ENCODE results near the gene SMPX.
A peak's percentile ranks its signal among the peaks of the same experiment; 100 is the strongest.
"Not testable (repeated sequence)": the region's sequence is repeated elsewhere in the genome, so short reads cannot be mapped to it uniquely, and the experiment has no call there.

Gene SMPX

DNA sequence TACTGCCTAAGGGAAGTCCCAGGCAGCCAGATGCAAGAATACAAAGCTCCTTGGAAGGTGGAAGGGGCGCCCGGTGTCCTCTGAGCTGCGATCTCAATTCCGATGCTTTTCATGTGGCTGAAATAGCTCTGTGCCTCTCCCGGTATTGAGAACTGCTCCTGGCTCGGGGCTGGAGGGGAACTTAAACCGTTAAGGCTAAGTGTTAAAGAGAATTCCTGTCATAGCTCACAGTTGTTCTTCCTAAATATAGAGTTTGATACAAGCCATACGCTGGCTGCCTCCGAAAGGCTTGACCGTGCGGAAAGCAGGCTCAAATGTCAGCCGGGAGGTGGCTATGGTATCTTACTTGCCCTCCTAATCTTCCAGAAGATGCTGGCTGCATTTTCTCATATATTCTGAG, at the start of gene SMPX:
Gene SMPX, minus strand, starts transcription at position 157 of the 400 bp plus-strand sequence. CDS start 3,826 bp downstream, outside the sequence.
- DNase-seq = no peak

DNA sequence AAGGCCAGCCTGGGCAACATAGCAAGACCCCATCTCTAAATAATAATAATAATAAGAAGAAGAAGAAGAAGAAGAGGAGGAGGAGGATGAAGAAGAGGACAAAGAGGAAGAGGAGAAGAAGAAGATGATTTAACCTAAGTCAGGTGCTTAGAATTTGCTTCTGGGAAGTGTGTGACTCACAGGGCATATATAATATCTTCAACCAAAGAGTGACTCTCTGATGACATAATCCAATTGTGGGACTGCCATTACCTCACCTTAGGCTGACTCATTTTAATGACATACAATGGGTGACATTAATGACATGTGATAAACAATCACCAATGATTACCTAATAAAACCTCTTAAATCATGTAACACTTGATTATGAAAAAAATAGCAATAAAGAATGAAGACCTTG, 48.8 kb upstream of the SMPX start:
- DNase-seq = no peak

DNA sequence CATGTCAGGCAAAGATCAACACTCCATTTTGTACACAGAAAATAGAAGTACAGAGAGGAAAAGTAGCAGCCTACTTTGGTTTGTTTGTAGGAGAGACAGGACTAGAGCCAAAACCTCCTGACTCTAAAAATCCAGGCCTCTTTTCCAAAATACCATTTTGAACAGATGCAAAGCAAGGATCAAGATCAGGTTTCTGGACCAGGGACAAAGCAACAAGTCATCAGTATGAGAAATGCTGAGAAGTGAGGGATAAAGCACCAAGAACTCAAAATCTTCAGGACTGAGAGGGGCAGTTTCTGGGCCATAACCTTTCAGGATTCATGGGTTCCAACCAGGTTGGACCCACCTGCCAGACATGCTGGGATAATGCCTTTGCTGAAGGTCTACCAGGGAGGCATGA, 44.9 kb upstream of the SMPX start:
- no peak for DNase-seq

DNA sequence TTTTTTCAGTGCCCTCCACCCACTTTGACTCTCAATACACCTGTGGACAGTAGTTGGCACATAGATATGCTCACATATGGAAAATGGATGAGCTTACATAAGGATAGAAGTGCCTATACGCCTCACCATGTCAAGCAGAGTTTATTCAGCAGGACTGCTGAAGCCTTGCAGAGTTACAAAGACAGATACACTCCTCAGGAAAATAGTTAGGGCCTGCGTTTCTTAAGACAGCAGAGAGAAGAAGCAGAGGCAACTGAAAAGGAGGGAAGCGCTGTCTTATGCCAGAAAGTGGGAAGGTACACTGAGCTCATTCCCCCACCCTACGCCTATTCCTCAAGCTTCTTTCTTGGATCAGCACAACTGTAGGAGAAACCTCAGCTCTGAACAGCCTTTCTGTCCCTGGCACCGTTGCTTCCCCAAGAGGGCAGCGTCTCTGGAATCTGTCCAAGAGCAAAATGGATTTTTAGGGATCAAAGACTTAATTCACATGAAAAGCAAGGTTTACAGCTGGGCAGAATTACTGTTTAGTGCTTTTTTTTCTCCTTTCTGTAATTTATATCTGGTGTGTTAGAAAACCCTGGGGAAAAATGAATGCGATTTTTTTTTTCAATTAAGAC, 44.2 kb upstream of the SMPX start:
- no peak for DNase-seq

DNA sequence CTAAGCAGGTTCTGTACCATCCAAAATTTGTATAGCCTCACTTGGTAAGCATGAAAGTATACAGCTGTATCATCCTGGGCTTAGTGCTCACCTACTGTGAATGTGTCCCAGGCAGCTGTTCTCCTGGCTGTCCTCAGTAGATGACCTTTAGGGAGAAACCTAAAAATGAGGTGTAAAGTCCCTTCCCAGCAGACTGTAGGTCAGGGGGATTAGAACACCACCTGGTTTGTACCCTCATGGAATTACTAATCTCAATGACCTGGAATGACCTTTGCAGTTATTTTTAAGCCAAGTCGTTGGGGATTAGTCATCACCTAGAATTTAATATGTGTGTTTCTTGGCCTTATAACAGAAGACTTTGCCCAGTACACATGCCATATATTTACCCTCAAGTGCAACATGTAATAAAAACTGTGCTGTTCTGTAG, 42.4 kb upstream of the SMPX start:
- no peak for DNase-seq

DNA sequence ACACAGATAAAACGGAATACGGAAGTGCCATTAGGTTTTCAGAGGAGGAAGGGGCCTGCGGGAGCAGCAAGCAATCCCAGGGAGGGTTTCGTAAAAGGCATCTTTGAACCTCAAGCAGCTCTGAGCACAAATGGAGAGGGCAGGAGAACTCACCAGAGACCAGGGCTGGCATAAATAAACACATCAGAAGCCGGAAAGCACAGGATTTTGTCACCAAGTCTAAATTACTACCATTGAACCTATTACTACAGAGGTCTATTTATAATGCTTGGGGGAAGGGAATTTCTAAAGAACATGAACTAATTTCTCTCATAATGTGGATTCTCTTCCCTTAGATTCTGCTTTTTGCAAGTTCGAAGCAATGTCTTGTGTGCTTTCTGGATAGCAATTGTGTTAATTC, 41.9 kb upstream of the SMPX start:
- no peak for DNase-seq

DNA sequence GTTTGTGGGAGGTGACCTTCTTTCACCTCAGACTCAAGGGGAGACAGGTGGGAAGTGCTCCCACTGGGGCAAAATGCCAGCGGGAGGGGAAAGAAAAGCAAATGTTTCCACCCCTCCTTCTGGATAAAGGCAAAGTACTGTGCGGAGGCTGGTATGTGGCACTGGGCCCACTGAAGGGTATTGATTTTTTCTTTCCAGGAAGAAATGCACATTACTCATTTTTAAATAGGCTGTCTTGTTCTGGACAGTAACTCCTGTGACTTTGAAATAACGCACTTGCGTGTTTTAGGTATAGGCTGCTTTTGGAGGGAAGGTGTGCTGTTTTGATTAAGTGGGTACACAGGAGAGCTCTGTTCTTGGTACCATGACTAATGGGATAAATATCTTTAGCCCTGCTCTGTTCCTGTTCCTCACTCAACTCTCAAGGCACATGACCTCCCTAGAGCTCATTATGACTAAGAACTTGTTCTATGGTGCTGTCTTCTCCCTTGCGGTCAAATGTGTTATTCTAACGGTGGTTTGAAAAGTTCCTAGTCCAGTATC, 40.8 kb upstream of the SMPX start:
- DNase-seq = peak; percentile 64

DNA sequence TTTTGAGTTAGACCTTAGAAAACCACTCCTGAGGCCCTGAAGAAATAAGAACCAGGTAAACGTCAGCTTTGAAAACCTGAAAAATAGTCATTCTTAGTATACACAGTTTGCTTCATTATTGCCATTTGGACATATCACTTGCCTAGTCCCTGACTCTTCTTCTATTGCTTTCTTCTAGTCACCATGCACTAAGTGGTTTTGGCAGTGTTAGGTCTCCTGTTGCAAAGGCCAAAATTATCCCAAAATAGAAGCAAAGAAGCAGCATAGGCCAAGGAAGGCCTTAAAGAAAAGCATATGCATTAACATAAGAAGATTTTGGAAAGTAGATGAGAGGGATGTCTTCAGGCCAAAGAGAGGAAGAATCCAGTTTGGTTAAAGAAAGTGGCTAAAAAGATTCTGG, 24.1 kb upstream of the SMPX start:
- no peak for DNase-seq

DNA sequence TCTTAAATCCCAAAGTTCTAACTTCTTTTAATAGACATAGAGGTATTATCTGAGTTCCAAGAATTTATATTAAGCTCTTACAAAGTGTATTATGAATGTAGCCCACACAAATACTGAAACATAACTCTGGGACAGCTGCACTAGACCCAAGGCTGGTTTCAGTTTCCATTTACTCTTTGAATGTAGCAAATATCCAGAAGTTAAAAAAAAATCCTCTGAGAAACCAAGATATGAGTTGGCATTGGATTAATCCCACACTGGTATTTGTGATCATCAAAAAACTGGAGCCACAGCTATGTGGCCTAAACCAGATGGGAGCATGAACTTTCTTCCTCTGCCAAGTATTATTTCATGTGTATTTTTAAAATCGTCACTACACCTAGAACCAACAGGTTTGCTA, 23.6 kb upstream of the SMPX start:
- no peak for DNase-seq

DNA sequence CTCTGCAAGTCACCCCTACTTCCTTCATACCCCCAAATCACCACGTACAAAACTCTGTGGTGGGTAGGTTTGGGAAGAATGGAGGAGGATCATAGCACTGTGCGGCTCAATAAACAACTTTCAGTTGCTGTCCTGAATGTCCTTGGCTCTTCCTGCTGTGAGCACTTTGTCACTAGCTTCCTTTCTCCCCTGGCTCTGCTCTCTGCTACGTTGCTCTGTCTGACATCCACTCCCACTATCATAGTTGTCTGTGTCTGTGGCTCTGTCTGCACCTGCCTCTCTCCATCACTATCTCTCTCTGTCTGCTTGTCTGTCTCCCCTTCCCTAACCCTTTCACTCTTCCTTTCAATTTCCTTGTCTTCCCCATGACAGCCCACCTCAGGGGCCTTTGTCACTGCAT, 21.2 kb upstream of the SMPX start:
- no peak for DNase-seq

DNA sequence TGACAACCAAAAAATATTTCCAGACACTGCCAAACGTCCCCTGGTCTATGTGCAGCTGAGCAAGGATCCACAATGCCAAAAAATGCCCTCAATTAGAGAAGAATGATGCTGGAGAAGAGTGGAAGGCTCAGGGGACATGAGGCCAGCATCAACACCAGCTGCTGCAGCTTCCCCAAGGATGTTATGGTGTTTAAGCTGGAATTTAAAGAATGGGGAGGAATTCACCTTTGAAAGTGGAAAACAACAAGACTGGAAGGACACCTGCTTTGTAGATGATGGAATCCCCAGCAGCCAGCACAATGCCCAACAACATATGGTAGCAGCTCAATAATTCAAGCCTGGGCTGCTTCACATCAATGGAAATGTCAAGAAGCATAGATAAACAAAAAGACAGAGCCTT, 20.3 kb upstream of the SMPX start:
- DNase-seq = no peak

DNA sequence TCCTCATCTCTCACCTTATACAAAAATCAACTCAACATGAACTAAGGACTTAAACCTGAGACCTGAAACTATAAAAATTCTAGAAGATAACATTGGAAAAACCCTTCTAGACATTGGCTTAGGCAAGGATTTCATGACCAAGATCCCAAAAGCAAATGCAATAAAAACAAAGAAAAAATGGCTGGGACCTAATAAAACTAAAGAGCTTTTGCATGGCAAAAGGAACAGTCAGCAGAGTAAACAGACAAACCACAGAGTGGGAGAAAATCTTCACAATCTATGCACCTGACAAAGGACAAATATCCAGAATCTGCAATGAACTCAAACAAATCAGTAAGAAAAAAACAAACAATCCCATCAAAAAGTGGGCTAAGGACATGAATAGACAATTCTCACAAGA, 17.2 kb upstream of the SMPX start:
- DNase-seq = not testable (repeated sequence)

DNA sequence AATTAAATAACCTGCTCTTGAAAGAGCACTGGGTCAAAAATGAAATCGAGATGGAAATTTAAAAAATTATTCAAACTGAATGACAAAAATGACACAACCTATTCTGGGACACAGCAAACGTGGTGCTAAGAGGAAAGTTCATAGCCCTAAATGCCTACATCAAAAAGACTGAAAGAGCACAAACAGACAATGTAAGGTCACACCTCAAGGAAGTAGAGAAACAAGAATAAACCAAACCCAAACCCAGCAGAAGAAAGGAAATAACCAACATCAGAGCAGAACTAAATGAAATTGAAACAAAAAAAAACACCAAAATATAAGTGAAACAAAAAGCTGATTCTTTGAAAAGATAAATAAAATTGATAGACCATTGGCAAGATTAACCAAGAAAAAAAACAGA, 15.1 kb upstream of the SMPX start:
- DNase-seq = not testable (repeated sequence)

DNA sequence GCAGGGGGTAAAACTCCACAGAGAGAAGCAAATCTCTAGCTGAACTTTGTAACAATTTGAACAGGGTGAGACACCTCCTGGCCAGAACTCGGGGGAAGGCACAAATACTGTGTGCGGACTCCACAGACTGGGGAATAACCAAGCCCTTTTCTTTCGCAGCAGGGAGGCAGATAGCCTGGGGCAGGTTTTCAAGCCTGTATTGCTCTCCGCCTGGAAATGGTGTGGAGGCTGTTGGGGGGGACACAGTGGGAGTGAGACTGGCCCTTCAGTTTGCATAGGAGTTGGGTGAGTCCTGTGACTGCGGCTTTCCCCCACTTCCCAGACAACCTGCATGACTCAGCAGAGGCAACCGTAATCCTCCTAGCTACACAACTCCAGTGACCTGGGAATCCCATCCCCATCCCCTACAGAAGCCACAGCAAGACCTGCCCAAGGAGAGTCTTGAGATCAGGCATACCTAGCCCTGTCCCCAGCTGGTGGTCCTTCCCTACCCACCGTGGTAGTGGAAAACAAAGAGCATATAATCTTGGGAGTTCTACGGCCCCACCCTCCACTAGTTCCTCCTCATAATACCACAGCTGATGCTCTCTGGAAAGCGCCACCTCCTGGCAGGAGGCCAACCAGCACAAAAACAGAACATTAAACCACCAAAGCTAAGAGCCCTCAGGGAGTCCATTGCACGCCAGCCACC, 12.9 kb upstream of the SMPX start:
- no peak for DNase-seq

DNA sequence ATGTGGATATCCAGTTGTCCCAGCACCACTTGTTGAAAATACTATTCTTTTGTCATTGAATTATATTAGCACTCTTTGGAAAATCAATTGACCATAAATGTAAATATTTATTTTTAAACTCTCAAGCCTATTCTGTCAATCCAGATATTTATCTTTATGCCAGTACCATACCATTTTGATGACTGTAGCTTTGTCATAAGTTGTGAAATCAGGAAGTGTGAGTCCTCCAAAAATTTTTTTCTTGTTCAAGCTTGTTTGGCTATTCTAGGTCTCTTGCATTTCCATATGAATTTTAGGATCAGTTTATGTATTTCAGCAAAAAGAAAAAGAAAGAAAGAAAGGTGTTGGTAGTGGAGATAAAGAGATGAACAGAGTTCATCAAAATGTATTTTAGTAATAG, 8.2 kb upstream of the SMPX start:
- no peak for DNase-seq

DNA sequence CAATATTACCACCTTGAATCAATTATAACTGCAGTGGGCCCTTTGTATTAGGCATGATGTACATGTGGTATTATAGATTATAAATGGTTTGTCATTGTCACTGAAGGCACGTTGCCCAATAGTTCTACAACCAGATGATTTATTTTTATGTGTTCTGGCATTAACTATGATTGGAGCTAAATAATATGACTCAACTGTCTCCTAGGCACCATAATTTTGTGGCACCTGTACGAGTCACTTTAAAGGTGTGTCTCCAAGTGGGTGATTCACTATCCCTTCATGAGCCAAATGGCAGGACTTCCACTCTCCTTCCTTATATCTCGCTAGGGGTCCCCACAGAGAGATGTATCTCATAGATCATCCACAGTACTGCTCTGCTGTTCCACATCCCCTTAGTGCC, 6.1 kb upstream of the SMPX start:
- no peak for DNase-seq

DNA sequence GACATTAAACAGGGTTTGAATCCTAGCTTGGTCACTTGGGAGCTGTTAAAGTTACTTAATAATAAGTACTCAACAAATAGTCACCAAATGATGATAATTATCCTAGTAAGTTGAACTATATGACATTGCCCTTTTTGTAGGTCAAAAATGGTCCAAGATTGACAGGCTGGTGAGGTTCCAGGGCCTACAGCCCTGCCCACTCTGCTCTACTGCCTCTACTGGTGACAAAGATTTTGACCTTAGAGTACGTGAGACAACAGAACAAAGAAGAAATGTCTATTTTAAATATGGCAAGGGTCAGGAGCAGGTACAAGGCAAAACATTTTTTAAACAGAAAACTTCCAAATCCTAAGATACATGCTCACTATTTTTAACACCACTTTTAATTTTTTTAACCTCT, 572 bp upstream of the SMPX start:
- DNase-seq = no peak

DNA sequence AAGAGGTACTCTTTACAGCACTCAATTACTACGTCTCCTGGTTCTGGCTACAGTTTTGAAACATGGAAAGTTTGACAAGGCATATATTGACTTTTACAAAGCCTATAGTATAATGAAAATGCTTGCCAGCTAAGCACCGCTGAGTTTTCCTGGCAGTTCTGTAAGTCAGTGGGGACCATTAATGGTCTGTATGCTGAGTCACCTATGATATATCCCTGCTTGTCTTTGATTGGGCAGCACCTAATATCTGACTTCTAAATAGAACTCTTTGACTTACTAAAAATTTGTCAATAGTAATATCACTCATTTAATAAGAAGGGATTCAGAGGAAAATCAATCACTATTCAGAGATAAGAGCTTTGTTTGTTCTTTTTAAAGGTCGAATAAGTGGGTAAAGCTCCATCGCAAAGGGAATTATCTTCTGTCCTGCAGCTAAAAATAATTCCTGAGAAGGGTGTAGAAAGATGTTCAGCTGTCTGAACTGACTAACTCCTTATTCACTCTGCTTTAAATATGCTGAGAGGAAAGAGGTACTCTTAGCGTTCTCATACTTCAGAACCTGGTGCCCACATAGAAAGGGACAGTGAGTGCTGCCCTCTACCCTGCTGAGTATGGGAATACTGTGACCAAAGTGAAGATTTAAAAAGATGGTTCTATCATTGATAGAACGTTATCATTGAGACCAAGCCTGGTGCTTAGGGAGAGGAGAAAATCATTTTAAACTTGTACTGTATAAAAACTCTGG, 959 bp downstream of the SMPX start:
- no peak for DNase-seq

DNA sequence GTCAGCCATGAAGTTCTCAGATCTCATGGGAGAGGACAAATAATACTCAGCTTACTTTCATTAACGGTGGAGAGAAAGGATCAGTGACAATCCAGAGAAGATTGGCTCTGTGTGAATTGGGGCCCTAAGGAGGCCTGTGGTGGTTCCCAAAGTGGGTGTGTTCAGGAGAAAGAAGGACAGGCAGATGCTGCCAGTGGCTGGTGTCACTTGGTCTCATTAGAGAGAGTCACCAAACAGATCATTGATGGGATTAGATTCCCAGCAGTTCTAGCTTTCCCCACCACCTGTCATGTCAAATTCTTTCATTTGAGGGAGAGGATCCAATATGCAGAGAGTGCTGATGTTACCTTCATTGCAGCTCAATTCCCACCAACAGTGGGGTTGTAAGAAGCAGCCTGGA, 8.0 kb downstream of the SMPX start:
- DNase-seq = no peak

DNA sequence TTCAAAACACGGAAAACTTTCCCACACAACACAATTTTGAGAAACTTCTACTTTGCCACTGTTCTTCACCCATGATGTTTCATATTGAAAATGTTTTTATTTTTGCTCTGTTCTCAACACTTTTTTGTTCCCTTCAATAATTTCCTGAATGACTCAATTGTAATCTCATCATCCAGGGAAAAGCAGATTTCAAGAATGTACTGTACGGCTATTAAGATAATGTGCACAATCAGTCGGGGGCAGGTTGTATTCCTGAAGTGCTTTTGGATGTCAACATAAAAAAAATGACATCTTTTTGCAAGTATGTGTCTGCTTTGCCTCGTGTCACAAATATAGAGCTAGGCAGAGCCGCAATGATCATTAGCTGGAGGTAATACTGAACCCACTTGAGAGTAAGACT, 9.7 kb downstream of the SMPX start:
- DNase-seq = no peak

DNA sequence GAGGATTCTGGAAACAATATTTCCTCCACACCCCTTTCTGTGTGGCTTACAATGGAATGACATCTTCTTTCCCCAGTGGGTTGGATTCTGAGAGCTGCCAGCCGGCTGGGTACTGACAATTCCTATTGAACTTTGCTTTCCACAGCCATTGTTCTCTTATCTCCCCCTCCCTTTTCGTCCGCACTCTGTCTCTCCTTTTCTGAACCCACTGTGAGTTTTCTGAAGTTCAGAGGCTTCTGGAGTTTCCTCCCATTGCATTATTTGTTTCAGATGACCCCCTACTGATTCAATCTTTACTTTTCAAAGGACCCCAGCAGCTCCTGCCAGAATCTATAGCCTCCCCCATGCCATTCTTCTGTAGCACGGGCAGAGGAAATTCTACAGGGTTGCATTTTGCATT, 10.4 kb downstream of the SMPX start:
- DNase-seq = no peak

DNA sequence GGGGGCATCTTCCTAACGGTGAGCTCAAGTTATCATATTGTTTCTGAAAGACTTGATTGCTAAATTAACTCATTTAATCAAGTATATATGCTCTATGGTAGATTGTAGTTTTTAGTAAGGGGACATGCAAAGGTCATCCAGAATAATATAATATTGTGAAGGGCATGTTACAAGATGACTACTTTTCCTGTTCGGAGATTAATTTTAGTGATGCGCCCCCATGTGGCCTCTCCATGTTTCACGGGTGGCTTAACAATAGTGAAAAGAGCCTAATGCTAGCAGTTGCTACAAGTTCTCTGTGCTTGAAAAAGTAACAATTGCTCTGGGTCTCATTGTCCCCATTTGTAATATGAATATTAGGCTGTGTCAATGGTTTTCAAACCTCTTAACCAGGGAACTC, 12.2 kb downstream of the SMPX start:
- no peak for DNase-seq

DNA sequence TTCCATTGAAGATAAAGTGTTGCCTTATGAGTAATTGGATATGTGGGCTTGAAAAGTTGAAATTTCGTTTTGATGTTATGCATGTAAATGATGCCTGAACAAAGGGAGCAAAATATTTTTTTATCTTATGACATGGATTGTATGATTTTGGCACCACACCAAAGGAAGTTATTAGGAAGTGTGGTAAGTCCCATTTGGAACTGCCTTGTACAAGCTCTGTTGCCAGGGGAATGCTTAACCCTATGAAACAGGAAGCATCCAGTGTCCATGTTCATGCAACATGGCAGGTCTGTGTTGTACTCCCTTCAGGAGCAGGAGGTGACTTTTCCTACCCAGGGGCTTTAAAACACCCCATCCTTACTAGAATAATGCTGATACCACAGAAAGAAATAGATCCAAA, 13.2 kb downstream of the SMPX start:
- no peak for DNase-seq

DNA sequence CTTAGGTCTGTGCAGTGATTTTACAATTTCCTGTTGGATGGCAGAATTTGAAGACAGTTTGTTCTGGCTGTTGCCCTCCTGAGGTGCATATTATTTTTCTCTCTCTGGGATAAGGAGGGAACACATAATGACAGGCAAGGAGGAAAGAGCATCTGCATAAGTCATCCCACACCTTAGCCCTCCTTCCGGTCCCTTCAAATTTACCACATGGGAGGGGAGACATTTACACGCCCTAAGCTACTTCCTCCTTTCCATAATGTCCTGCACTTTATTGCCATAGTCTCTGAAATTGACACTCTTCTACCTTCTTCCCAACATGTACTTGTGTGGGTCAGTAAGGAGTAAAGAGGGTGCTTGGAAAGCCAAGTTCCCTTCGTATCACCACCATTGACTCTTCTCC, 13.9 kb downstream of the SMPX start:
- no peak for DNase-seq
